AG04450 (cell line): Measurements from ENCODE around the gene FBXO41. TPM values are rescaled to one million over a fixed set of nuclear protein-coding genes. Genes with fewer than 3 reads are reported as not detected.
A peak's percentile ranks its signal among the peaks of the same experiment; 100 is the strongest.

Experiments
- CTCF ChIA-PET: fragments of 300-600, 350-600 bp; formaldehyde crosslinking; extraction: SDS; loops from one replicate; lab custom pipeline; 2022; ENCODE audit warnings: antibody characterized with exemption, inconsistent platforms; lab: Charles Lee
- POLR2A ChIA-PET: fragments of 350-600 bp; formaldehyde crosslinking; extraction: SDS; loops from one replicate; lab custom pipeline; 2021; ENCODE audit warnings: antibody characterized with exemption, inconsistent platforms; lab: Yijun Ruan, JAX
- DNase-seq: peaks from one replicate; pipeline ENCODE4 v3.0.0-alpha.2; 2011; ENCODE audit warnings: low read depth, low spot score
- H3K27ac ChIP-seq: one replicate; pipeline ENCODE4 v1.5.1; 2012; ENCODE audit warnings: low read depth, low read length, control low read depth
- H3K27me3 ChIP-seq: one replicate; pipeline ENCODE4 v1.6.0; 2012; ENCODE audit warnings: low read length; ENCODE audit not compliant: control insufficient read depth, insufficient read depth
- H3K4me3 ChIP-seq: 2 replicates; pipeline ENCODE4 v1.5.1; 2011; ENCODE audit warnings: mild to moderate bottlenecking, low read depth, low read length, control low read depth
- H3K9me3 ChIP-seq: 2 replicates; pipeline ENCODE4 v1.5.1; 2012; ENCODE audit warnings: low read length; ENCODE audit not compliant: control insufficient read depth, insufficient read depth
- polyA plus RNA-seq: library from polyadenylated mRNA; depleted of rRNA; stranded (reverse); fragments of >200 nt; gene quantifications from 2 replicates; pipeline ENCODE4 v1.2.3, GENCODE V29; 2011
- TF ChIP-seq, protein P1 (sequence below): IDR thresholded peaks from 2 replicates; pipeline ENCODE4 v1.5.1; 2011; ENCODE audit warnings: low read depth, low read length, control low read depth, inconsistent platforms

FBXO41 gene
- polyA plus RNA-seq, 1 experiment = 2.5 TPM

DNA sequence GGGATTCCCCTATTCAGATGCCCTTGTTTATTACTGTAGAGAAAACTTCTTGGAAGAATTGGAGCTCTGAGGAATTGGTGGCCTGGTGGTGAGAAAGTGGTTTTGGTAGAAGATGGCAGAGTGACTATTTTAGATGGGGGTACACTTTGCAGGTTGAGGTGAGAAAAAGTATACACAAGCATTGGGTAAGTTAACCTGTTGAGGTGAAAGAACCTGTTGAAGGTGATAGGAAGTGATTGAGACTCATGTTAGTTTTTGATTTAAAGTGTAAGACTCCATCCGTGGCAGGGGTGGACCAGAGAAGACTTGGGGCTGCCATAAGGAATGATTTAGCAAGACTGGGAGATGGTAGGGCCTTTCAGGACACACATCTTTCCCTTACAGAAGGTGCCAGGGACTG lies 47.1 kb downstream of the FBXO41 start:
- CTCF ChIA-PET = no interaction called here
- Histone ChIP-seq H3K27me3 (no peaks in the 10 kb centered on the region), H3K9me3 (no peaks in the 10 kb centered on the region), H3K4me3 (no peak overlapping the region), H3K27ac (no peak overlapping the region)
- POLR2A ChIA-PET = interaction anchor here (0.6 kb wide), 1 partner anchor 982 kb away, joined by 4 read pairs; no protein-coding TSS in a partner anchor
- no peak for DNase-seq
- TF ChIP-seq, protein P1, sequence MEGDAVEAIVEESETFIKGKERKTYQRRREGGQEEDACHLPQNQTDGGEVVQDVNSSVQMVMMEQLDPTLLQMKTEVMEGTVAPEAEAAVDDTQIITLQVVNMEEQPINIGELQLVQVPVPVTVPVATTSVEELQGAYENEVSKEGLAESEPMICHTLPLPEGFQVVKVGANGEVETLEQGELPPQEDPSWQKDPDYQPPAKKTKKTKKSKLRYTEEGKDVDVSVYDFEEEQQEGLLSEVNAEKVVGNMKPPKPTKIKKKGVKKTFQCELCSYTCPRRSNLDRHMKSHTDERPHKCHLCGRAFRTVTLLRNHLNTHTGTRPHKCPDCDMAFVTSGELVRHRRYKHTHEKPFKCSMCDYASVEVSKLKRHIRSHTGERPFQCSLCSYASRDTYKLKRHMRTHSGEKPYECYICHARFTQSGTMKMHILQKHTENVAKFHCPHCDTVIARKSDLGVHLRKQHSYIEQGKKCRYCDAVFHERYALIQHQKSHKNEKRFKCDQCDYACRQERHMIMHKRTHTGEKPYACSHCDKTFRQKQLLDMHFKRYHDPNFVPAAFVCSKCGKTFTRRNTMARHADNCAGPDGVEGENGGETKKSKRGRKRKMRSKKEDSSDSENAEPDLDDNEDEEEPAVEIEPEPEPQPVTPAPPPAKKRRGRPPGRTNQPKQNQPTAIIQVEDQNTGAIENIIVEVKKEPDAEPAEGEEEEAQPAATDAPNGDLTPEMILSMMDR = no peak

DNA sequence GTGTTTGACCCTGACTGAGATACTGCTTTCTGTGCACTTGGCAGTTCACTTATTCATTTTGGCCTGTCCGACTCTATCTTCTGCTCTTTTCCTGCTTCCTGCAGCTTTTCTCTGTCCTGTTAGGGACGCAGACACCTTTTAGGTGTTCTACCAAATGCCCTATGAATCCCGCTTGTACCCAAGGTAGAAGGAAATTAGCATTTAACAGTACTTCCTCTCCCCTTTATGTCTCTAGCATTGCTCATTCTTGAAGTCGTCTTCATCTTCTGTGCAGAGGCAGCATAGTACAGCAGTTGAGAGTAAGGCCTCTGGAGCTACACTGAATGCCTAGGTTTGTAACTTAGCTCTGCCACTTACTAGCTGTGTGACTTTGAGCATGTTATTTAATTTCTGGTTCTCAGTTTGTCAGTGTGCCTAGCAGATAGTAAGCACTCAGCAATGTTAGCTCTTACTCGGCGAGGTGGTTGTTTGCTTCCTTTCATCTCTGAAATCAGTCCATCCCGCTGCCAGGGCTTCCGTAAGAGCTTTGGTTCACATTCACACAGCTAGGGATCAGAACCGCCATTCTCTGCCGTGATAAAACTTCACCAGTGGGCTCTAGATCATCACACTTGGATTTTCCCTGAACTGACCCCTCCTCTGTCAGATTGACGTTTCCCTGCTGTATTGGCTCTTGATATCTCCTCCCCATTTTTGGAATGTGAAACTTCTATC lies 48.8 kb downstream of the FBXO41 start:
- H3K27ac ChIP-seq = no peak overlapping the region
- ChIA-PET CTCF (interaction anchor here (0.6 kb wide), 1 partner anchor 13 kb away, joined by 3 read pairs; no protein-coding TSS in a partner anchor), POLR2A (interaction anchor here (0.6 to 1.7 kb wide), 4 partner anchors 14 to 339 kb away, joined by 3 to 6 read pairs (median 3); no protein-coding TSS in a partner anchor)
- no peaks in the 10 kb centered on the region for H3K27me3 ChIP-seq
- H3K4me3 ChIP-seq = peak overlapping the region; percentile 94
- TF ChIP-seq, protein P1 = no peak
- no peaks in the 10 kb centered on the region for H3K9me3 ChIP-seq
- no peak for DNase-seq

DNA sequence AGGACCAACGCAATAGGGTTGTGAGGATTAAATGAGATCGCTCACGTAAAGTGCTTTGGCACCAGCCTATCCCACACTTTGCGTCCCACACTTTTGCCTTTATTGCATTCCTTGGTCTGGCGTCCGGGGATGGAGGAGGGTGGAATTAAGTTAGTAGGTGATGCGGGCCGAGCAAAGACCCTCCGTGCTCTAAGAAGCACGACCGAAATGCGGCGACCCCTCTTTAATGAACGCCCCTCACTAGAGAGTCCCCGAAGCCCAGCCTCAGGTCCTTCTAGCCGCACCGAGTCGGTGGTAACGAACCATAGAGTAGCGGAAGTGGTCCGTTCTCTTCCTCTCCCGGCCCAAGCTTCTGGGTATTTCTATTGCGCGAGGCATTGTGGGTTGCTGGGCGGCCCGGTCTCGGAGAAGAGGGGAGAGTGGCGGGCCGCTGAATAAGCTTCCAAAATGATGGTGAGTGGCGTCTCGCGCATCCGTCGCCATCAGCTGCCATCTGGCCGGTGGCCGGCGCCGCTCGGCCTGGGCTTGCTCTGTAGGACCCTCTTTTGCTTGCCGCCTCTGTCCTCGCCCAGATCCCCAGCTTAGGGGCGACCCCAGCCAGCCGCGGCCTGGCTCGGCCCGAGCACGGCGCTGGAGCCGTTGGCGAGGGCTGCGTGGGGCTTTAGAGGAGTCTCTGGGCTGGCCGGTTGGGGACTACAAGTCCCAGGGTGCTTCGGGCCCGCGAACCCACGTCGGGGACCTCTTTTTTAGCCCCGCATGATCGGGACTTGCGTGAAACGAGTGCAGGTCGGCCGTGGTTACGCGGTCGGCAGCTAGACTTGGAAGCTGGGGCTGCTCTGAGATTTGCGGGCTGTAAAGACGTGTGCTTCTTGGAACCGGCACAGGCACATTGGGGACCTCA lies 50.1 kb downstream of the FBXO41 start, which contains the start of gene CCT7:
Gene CCT7, plus strand, starts transcription at position 377 of the 901 bp plus-strand sequence. Its CDS starts 71 bp downstream, at position 448.
- peak; percentile 67 for DNase-seq
- Histone ChIP-seq H3K27me3 (no peaks in the 10 kb centered on the region), H3K4me3 (peak within 1 kb of the TSS; percentile 94), H3K27ac (peak within 1 kb of the TSS; percentile 79), H3K9me3 (no peaks in the 10 kb centered on the region)
- POLR2A ChIA-PET = interaction anchor here (0.5 to 2.8 kb wide), 17 partner anchors 10 to 503 kb away, joined by 3 to 14 read pairs (median 4); partner anchors contain the start of genes ALMS1, SFXN5 and TPRKB
- CTCF ChIA-PET = interaction anchor here (0.5 to 1.6 kb wide), 3 partner anchors 21 to 57 kb away, joined by 3 to 11 read pairs (median 5); no protein-coding TSS in a partner anchor
- TF ChIP-seq, protein P1 = no peak

DNA sequence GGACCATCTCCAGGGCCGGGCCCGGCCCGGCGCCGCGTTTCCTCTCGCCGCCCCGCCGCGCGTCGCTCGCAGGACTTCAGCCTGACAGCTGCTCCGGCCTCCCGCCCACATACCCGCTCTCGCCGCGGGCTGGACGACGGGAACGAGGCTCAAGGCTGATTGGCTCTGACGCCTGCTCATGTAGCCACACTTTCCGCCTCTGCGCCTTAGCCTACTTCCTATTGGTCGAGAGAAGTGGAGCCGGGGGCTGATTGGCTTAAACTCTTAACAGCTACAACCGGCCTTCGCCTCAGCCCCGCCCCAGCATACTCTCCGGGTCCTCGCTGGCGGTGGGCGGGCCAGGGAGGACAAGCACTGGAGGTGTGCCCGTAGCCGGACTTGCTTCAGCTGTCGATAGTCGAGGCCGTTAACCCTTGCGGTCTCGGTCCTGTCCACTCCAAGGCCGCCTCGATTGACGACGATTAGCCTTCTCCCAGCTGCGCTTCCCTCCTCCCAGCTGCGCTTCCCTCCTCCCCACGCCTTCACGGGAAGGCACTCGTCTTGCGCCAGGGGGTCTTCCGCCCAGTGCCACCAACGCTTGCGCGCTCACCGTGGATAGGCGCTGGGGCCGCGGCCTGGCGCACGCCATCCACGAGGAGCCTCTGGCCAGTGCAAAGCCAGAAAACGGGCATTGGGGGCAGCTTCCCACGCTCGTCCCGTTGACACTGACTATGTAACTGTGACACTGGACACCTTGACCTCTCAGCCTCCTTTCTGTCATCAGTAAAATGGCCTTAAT lies 50.9 kb downstream of the FBXO41 start, which contains the start of gene PRADC1:
Gene PRADC1, minus strand, starts transcription at position 86 of the 778 bp plus-strand sequence. Its CDS starts 79 bp downstream, at position 7.
- POLR2A ChIA-PET = interaction anchor here (0.5 to 2.8 kb wide), 19 partner anchors 9 to 559 kb away, joined by 3 to 14 read pairs (median 4); partner anchors contain the start of genes ALMS1, SFXN5 and TPRKB
- H3K4me3 ChIP-seq = peak within 1 kb of the TSS; percentile 94
- CTCF ChIA-PET = interaction anchor here (1.1 to 1.6 kb wide), 3 partner anchors 20 to 148 kb away, joined by 3 to 11 read pairs (median 5); no protein-coding TSS in a partner anchor
- peak; percentile 99 for DNase-seq
- peak within 1 kb of the TSS; percentile 79 for H3K27ac ChIP-seq
- TF ChIP-seq, protein P1 = no peak
- no peaks in the 10 kb centered on the region for H3K27me3 ChIP-seq
- H3K9me3 ChIP-seq = no peaks in the 10 kb centered on the region
